Stimulated activated naive CD8-positive, alpha-beta T cell treated with anti-CD3 and anti-CD28 coated beads, Interleukin-15, Interleukin-2, amounts not matched to agents 100 ng/mL and 50 ng/mL, for 24 hours (primary cell): Measurements from ENCODE around the gene COL4A1.

ENCODE experiments used
- H3K27ac Mint-ChIP-seq: one replicate; pipeline ENCODE4 v1.8.0; 2021; ENCODE audit warnings: mild to moderate bottlenecking, mixed read lengths
- H3K27me3 Mint-ChIP-seq: one replicate; pipeline ENCODE4 v1.8.0; 2021; ENCODE audit warnings: mixed read lengths
- H3K36me3 Mint-ChIP-seq: one replicate; pipeline ENCODE4 v1.8.0; 2021; ENCODE audit warnings: low read depth, mixed read lengths
- H3K4me1 Mint-ChIP-seq: one replicate; pipeline ENCODE4 v1.8.0; 2021; ENCODE audit warnings: low read depth, mixed read lengths
- H3K4me3 Mint-ChIP-seq: one replicate; pipeline ENCODE4 v1.8.0; 2021; ENCODE audit warnings: mild to moderate bottlenecking, mixed read lengths
- H3K9me3 Mint-ChIP-seq: one replicate; pipeline ENCODE4 v1.8.0; 2021; ENCODE audit warnings: mixed read lengths

COL4A1 gene

GRCh38 chr13:110310541-110311442, 3.8 kb upstream of the COL4A1 start:
- Mint-ChIP-seq H3K4me3 (no peak overlapping the region), H3K9me3 (no peaks in the 10 kb centered on the region), H3K4me1 (peaks cover 6% of the 10 kb centered on the region), H3K36me3 (no peaks in the 10 kb centered on the region), H3K27ac (no peak overlapping the region), H3K27me3 (peaks cover 60% of the 10 kb centered on the region)

GRCh38 chr13:110309661-110310524, 2.9 kb upstream of the COL4A1 start:
- Mint-ChIP-seq H3K36me3 (no peaks in the 10 kb centered on the region), H3K27me3 (peaks cover 69% of the 10 kb centered on the region), H3K27ac (no peak overlapping the region), H3K4me1 (peaks cover 6% of the 10 kb centered on the region), H3K4me3 (no peak overlapping the region), H3K9me3 (no peaks in the 10 kb centered on the region)

DNA sequence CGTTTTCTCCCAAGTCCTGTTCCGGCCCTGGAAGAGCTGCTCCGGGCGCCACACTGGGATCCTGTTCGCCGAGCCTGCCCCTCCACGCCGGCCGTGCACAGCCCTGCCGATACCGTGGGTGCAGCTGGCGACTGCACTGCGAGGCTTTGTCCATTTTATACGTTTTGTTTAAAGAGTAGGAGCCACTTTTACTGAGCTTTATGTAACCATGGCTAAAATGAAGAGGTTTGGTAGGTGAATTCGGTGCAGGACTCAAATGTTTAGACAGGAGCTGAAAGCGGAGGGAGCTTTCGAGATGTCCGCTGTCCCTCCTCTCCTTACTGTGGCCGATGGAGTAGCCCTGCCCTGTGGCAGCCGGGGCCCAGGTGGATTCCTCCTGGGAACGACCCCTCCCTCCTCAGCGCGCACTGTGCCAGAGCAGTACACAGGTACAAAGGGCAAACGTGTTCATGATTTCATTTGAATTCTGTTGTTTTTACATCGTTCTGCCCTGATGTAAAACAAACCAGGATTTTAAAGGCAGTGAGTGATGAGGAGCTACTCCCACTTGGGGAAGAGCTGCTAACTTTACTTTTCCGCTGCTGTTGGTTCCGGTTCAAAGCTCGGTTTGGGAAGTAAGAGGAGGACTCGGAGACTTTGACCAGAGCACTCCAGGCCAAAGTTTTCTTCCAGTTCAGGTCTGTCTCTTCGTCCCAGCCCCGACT, 1.9 kb upstream of the COL4A1 start:
- H3K4me1 Mint-ChIP-seq, result peaks cover 6% of the 10 kb centered on the region
- no peak overlapping the region for H3K4me3 Mint-ChIP-seq
- H3K27me3 Mint-ChIP-seq, result peaks cover 74% of the 10 kb centered on the region
- H3K9me3 Mint-ChIP-seq, result no peaks in the 10 kb centered on the region
- H3K36me3 Mint-ChIP-seq, result no peaks in the 10 kb centered on the region
- no peak overlapping the region for H3K27ac Mint-ChIP-seq

GRCh38 chr13:110307767-110308655, 1.1 kb upstream of the COL4A1 start:
- Mint-ChIP-seq H3K4me3 (no peak overlapping the region), H3K27ac (no peak overlapping the region)

DNA sequence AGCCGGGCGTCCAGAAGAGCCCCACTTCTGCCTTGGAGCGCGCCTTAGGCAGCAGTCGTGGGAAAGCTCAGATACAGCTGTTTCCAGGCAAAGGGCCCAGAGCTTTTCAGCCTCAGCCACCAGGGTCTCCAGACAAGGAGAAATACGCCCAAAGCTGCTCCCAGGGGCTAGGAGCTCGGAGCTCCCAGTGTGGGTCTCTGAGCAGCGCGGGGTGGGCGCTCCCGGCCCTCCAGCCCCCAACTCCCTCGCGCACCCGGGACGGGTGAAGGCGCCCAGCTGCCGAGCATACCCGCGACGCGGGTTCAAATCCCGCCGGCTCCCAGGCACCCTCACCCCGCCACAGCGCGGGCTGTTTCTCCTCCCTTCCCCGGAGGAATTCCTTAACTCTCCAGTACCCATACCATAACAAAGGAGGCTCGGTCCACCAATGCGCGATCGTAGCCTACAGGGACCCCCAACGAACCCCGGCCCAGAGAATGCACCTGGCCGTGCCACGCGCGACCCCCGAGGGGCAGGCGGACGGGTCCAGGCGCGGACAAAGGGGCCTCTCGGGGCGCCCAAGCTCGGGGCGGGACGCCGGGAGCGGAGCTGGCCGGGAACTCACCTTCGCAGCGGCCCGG, 507 bp downstream of the COL4A1 start:
- Mint-ChIP-seq H3K9me3 (no peaks in the 10 kb centered on the region), H3K27me3 (peaks cover 78% of the 10 kb centered on the region), H3K4me3 (no peak overlapping the region), H3K36me3 (no peaks in the 10 kb centered on the region), H3K4me1 (peaks cover 6% of the 10 kb centered on the region), H3K27ac (no peak overlapping the region)

More at GRCh38 chr13:110307767-110308655, 1.1 kb upstream of the COL4A1 start:
- peaks cover 80% of the 10 kb centered on the region for H3K27me3 Mint-ChIP-seq
- H3K4me1 Mint-ChIP-seq, result peaks cover 6% of the 10 kb centered on the region
- no peaks in the 10 kb centered on the region for H3K9me3 Mint-ChIP-seq
- no peaks in the 10 kb centered on the region for H3K36me3 Mint-ChIP-seq

DNA sequence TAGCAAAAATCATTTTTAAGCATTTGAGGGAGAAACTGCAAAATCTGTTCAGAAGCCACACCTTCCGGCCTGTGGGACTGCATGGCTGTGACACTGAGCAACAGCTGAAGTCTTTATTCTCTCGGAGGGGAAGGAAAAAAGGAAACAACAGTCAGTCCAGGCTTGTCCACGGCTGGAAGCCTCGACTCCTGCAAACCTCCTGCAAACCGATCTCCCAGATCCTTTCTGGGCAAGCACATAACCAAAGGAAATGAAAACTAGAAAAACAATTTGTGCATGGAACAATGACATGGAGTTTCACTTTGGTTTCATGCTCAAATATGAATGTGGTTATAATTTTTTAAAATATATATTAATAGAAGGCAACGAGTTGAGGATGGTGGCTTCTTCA, 1.0 kb downstream of the COL4A1 start:
- Mint-ChIP-seq H3K4me1 (peaks cover 6% of the 10 kb centered on the region), H3K4me3 (no peak overlapping the region), H3K27me3 (peaks cover 78% of the 10 kb centered on the region), H3K36me3 (no peaks in the 10 kb centered on the region), H3K9me3 (no peaks in the 10 kb centered on the region), H3K27ac (no peak overlapping the region)

GRCh38 chr13:110305544-110305943, 1.4 kb downstream of the COL4A1 start:
- H3K4me3 Mint-ChIP-seq, result no peak overlapping the region
- no peaks in the 10 kb centered on the region for H3K36me3 Mint-ChIP-seq
- H3K27ac Mint-ChIP-seq, result no peak overlapping the region
- peaks cover 75% of the 10 kb centered on the region for H3K27me3 Mint-ChIP-seq
- H3K4me1 Mint-ChIP-seq, result peaks cover 6% of the 10 kb centered on the region
- H3K9me3 Mint-ChIP-seq, result no peaks in the 10 kb centered on the region

DNA sequence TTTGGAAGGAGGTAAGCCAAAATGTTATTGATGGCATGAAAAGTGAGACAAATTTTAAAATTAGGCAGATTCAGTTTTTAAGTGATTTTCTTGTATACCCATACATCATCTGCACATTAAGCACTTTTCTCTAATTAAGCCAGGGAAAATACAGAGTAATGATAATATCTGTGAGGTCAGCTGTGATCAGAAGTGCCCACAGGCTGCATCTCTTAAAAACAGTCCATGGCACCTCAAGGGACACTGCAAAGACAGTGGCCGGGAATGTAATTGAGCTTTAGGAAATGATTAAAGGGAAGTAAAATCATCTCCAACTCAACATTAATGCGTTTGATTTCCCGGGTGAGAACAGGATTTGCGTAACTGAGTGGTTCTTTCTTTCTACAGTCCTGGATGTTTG, 2.0 kb downstream of the COL4A1 start:
- Mint-ChIP-seq H3K27me3 (peaks cover 75% of the 10 kb centered on the region), H3K9me3 (no peaks in the 10 kb centered on the region), H3K36me3 (no peaks in the 10 kb centered on the region), H3K27ac (no peak overlapping the region), H3K4me1 (peaks cover 6% of the 10 kb centered on the region), H3K4me3 (no peak overlapping the region)

GRCh38 chr13:110304256-110304655, 2.7 kb downstream of the COL4A1 start:
- H3K36me3 Mint-ChIP-seq, result no peaks in the 10 kb centered on the region
- H3K27ac Mint-ChIP-seq, result no peak overlapping the region
- H3K9me3 Mint-ChIP-seq, result no peaks in the 10 kb centered on the region
- H3K4me3 Mint-ChIP-seq, result no peak overlapping the region
- H3K27me3 Mint-ChIP-seq, result peaks cover 70% of the 10 kb centered on the region
- H3K4me1 Mint-ChIP-seq, result peaks cover 6% of the 10 kb centered on the region

- H3K4me1 Mint-ChIP-seq, result peaks cover 8% of the 10 kb centered on the region
- H3K27me3 Mint-ChIP-seq, result peaks cover 68% of the 10 kb centered on the region
- no peaks in the 10 kb centered on the region for H3K36me3 Mint-ChIP-seq
- H3K27ac Mint-ChIP-seq, result no peak overlapping the region
- H3K4me3 Mint-ChIP-seq, result no peak overlapping the region
- no peaks in the 10 kb centered on the region for H3K9me3 Mint-ChIP-seq
These were observed 3.3 kb downstream of the COL4A1 start for GRCh38 chr13:110303644-110304043.

DNA sequence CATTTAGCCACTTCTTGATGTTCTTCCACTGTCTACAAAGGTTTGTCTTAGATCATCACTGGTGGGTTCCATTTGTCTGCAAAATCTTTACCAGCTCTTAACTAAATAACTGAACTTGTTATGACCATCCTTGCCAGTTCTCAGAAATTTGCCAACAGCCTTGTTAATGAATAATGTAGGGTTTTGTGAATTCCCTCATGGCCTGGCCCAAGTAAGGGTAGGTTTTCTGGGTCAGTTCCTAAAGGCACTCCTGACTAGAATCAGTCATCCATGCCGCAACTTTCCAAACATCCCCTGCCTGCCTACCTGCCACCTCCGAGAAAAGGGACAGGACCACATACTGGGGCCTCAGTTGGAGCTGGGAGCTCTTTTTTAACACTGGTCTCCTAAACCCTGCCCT, 4.0 kb downstream of the COL4A1 start:
- Mint-ChIP-seq H3K27ac (no peak overlapping the region), H3K9me3 (no peaks in the 10 kb centered on the region), H3K36me3 (no peaks in the 10 kb centered on the region), H3K4me1 (peaks cover 7% of the 10 kb centered on the region), H3K27me3 (peaks cover 68% of the 10 kb centered on the region), H3K4me3 (no peak overlapping the region)

- Mint-ChIP-seq H3K36me3 (no peaks in the 10 kb centered on the region), H3K4me1 (peaks cover 5% of the 10 kb centered on the region), H3K27me3 (peaks cover 73% of the 10 kb centered on the region), H3K27ac (no peak overlapping the region), H3K9me3 (no peaks in the 10 kb centered on the region), H3K4me3 (no peak overlapping the region)
These were observed 5.1 kb downstream of the COL4A1 start for GRCh38 chr13:110301606-110302553.

- H3K27ac Mint-ChIP-seq, result no peak overlapping the region
- peaks cover 76% of the 10 kb centered on the region for H3K27me3 Mint-ChIP-seq
- H3K4me1 Mint-ChIP-seq, result peaks cover 5% of the 10 kb centered on the region
- H3K36me3 Mint-ChIP-seq, result no peaks in the 10 kb centered on the region
- no peak overlapping the region for H3K4me3 Mint-ChIP-seq
- H3K9me3 Mint-ChIP-seq, result no peaks in the 10 kb centered on the region
These were observed 5.9 kb downstream of the COL4A1 start for GRCh38 chr13:110301083-110301482.
